ENCODE results near the gene MCM3AP. TPM values are rescaled to one million over a fixed set of nuclear protein-coding genes. Genes with fewer than 3 reads are reported as not detected.

MCM3AP gene
- total RNA-seq, 1 experiment from 2014 or later = 88.4 TPM

DNA sequence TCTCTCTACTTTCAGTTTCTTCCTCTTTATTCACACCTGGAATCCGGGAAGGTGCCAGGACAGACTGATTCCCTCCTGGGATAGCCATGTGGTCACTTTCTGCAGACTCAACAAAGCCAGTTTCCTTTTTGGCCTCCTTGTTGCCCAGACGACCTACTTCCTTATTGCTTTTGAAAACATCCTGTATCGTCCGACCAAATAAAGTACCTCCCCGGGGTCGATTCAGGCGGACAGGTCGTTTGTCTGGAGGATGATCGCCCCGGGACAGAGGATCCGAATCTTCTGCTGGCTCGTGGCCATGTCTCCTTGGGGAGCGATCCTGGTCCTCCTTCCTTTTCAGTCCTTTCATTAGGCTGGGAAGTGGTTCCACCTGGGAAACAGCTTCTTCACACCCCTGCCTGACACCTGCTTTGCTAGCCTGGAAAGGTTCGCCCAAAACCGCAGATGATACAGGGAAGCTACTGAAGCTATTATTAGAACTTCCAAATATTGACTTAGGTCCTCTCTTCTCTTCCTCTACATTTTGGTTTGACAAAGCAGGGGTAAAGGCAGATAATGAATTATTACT is 1.2 kb downstream of the MCM3AP start:
- Histone ChIP-seq H3K79me2 (ENCODE audit: insufficient read depth, low read length) (peaks cover 73% of the 10 kb centered on the region), H3K9ac (ENCODE audit: low read length) (no peak overlapping the region), H3K4me1 (ENCODE audit: control insufficient read depth in 1 of 2, insufficient read depth in 2 of 2, low read length in 2 of 2) (peaks cover 11 to 17% of the 10 kb centered on the region in 2 experiments), H3K9me2 (ENCODE audit: insufficient read depth) (no peaks in the 10 kb centered on the region), H4K20me1 (ENCODE audit: insufficient read depth) (no peaks in the 10 kb centered on the region), H3K27ac (ENCODE audit: low read depth, low read length) (no peak overlapping the region), H3K9me3 (ENCODE audit: control insufficient read depth in 1 of 2, insufficient read depth in 1 of 2, low read depth in 1 of 2, low read length in 2 of 2) (no peaks in the 10 kb centered on the region), H3K4me3 (replicated peaks in 1 of 2; ENCODE audit: low read depth in 1 of 2, low read length in 2 of 2) (no peak overlapping the region), H2AFZ (ENCODE audit: low read depth, low read length, poor library complexity, severe bottlenecking) (no peak overlapping the region), H3K36me3 (ENCODE audit: control insufficient read depth in 1 of 2, insufficient read depth in 2 of 2, low read length in 2 of 2) (peaks cover 36 to 40% of the 10 kb centered on the region in 2 experiments), H3K4me2 (ENCODE audit: low read length) (peak overlapping the region; percentile 96), H3K27me3 (ENCODE audit: insufficient read depth, low read length) (no peaks in the 10 kb centered on the region)
- DNase-seq (ENCODE audit: low read depth, low spot score) = no peak
- CTCF ChIA-PET = no interaction called here
- intact Hi-C loops (cut with micrococcal nuclease) = loop anchor here (10.0 kb wide), 1 partner anchor 139 kb away; no protein-coding TSS in a partner anchor
- RAD21 ChIA-PET (ENCODE audit: low non-redundant PET in 1 of 2, low total read pairs in 2 of 2, uncharacterized antibody in 2 of 2, unreplicated experiment in 2 of 2) = no interaction called here
- TF ChIP-seq POLR2AphosphoS5 (IDR thresholded peaks at IDR 0.05; ENCODE audit: low read depth, low read length) (no peak), CEBPB (IDR thresholded peaks at IDR 0.05; ENCODE audit: low read depth) (no peak), EZH2 (IDR thresholded peaks at IDR 0.05) (no peak), TCF7L2 (IDR thresholded peaks at IDR 0.05; ENCODE audit: borderline replicate concordance, extremely low read depth, insufficient read depth, insufficient read length) (no peak), POLR2A (IDR thresholded peaks at IDR 0.05; ENCODE audit: borderline replicate concordance, extremely low read depth, insufficient read depth, insufficient read length) (no peak), JUND (IDR thresholded peaks at IDR 0.05) (no peak), SP1 (IDR thresholded peaks at IDR 0.05; ENCODE audit: low read depth) (no peak), ELF1 (IDR thresholded peaks at IDR 0.05; ENCODE audit: borderline replicate concordance, low read depth) (no peak), FOSL1 (IDR thresholded peaks at IDR 0.05; ENCODE audit: low read depth) (no peak), EZH2phosphoT487 (IDR thresholded peaks at IDR 0.05; ENCODE audit: borderline replicate concordance) (no peak)
- TF ChIP-seq, protein P1, sequence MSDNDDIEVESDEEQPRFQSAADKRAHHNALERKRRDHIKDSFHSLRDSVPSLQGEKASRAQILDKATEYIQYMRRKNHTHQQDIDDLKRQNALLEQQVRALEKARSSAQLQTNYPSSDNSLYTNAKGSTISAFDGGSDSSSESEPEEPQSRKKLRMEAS (IDR thresholded peaks at IDR 0.05) = no peak
- TF ChIP-seq, protein P2, sequence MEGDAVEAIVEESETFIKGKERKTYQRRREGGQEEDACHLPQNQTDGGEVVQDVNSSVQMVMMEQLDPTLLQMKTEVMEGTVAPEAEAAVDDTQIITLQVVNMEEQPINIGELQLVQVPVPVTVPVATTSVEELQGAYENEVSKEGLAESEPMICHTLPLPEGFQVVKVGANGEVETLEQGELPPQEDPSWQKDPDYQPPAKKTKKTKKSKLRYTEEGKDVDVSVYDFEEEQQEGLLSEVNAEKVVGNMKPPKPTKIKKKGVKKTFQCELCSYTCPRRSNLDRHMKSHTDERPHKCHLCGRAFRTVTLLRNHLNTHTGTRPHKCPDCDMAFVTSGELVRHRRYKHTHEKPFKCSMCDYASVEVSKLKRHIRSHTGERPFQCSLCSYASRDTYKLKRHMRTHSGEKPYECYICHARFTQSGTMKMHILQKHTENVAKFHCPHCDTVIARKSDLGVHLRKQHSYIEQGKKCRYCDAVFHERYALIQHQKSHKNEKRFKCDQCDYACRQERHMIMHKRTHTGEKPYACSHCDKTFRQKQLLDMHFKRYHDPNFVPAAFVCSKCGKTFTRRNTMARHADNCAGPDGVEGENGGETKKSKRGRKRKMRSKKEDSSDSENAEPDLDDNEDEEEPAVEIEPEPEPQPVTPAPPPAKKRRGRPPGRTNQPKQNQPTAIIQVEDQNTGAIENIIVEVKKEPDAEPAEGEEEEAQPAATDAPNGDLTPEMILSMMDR (IDR thresholded peaks at IDR 0.05 in 2 of 3, conservative IDR thresholded peaks at IDR 0.05 in 1 of 3; ENCODE audit: borderline replicate concordance in 1 of 3, insufficient read depth in 1 of 3, low read depth in 2 of 3, low read length in 2 of 3) = no peak
- TF ChIP-seq, protein P3, sequence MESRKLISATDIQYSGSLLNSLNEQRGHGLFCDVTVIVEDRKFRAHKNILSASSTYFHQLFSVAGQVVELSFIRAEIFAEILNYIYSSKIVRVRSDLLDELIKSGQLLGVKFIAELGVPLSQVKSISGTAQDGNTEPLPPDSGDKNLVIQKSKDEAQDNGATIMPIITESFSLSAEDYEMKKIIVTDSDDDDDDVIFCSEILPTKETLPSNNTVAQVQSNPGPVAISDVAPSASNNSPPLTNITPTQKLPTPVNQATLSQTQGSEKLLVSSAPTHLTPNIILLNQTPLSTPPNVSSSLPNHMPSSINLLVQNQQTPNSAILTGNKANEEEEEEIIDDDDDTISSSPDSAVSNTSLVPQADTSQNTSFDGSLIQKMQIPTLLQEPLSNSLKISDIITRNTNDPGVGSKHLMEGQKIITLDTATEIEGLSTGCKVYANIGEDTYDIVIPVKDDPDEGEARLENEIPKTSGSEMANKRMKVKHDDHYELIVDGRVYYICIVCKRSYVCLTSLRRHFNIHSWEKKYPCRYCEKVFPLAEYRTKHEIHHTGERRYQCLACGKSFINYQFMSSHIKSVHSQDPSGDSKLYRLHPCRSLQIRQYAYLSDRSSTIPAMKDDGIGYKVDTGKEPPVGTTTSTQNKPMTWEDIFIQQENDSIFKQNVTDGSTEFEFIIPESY (IDR thresholded peaks at IDR 0.05; ENCODE audit: extremely low read depth, insufficient replicate concordance, low read length) = no peak
- TF ChIP-seq, protein P4, sequence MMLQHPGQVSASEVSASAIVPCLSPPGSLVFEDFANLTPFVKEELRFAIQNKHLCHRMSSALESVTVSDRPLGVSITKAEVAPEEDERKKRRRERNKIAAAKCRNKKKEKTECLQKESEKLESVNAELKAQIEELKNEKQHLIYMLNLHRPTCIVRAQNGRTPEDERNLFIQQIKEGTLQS (IDR thresholded peaks at IDR 0.05) = no peak
- POLR2A ChIA-PET = no interaction called here
- no peak for ATAC-seq
- BruUV-seq (replicated peaks) = no TSS peak
